Islet precursor cell (in vitro differentiated cells): ENCODE data around the gene SNX5.
A peak's percentile ranks its signal among the peaks of the same experiment; 100 is the strongest.
"Not testable (repeated sequence)": the region's sequence is repeated elsewhere in the genome, so short reads cannot be mapped to it uniquely, and the experiment has no call there.

Experiments used
- DNase-seq: peaks from one replicate; pipeline ENCODE4 v3.0.0-alpha.2; 2018

SNX5 gene

DNA sequence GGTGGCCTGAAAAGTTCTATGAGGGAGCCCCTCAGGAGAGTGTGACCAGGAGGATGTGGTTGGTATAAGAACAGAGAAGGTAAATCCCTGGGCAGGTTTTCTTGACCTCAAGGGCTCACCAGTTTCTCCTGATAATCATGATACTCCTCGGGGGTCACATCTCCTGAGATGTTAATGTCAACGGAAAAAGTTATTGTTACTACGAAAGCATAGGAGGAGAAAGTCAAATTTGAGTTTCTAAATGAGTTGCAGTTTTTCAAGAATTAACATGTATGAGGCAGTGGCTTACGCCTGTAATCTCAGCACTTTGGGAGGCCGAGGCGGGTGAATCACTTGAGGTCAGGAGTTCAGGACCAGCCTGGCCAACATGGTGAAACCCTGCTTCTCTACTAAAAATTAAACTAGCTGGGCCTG lies 23.6 kb upstream of the SNX5 start:
- DNase-seq, result no peak

DNA sequence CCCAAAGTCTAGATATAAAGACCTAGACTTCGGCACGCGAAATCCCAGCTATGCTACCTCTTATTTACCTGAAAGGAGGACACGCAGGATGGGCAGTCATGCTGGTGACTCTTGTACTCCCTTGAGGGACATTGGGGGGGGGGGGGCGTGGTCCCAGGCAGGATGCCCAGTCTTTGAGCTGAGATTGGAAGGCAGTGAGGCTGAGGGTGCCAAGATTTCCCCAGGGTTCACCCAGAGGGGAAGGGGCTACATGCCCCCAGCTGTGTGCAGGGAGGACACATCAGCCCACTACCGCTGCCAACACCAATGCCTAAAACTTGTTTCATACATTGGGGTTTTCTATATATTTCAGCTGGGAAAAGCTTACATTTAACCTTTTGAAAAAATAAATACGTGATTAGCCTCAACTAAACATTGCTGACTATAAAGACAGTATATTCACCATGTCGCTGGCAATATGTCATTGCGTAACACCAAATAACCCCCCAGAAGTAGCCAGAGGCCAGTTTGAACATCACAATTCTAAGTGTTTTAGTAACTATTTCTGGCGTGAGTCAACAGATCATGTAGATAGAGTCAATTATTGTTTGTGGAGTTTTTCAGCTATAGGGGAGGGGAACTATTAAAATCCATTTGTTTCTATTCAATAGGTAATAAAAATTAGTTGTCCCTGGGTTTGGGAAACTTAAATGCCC lies 21.8 kb upstream of the SNX5 start:
- DNase-seq, result no peak

DNA sequence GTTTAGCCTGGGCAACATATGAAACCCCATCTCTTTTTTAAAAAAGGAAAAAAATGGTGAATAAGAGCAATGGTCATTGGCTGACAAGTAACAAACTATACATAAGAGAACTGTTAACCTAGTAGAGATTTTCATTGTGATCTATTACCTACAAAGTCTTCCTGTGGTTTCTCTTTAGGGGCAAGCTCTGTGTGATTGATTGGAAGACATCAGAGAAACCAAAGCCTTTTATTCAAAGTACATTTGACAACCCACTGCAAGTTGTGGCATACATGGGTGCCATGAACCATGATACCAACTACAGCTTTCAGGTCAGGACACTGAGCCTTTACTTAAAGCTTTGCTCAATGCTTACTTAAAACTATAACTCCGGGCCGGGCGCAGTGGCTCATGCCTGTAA lies 19.4 kb upstream of the SNX5 start:
- DNase-seq, result no peak

DNA sequence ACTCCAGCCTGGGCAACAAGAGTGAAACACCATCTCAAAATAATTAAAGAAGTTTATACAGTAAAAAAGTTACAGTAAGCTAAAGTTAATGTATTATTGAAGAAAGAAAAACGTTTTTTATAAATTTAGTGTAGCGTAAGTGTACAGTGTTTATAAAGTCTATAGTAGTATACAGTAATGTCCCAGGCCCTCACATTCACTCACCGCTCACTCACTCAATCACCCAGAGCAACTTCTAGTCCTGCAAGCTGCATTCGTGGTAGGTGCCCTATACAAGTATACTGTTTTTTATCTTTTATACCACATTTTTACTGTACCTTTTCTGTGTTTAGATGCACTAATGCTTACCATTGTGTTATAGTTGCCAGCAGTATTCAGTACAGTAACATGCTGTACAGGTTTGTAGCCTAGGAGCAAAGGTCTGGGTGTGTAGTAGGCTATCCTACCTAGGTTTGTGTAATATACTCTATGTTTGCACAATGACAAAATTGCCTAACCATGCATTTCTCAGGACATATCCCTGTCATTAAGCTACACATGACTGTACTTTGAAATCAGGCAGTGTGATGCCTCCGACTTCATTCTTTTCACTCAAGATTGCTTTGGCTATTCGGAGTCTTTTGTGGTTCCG lies 16.9 kb upstream of the SNX5 start:
- DNase-seq, result no peak

DNA sequence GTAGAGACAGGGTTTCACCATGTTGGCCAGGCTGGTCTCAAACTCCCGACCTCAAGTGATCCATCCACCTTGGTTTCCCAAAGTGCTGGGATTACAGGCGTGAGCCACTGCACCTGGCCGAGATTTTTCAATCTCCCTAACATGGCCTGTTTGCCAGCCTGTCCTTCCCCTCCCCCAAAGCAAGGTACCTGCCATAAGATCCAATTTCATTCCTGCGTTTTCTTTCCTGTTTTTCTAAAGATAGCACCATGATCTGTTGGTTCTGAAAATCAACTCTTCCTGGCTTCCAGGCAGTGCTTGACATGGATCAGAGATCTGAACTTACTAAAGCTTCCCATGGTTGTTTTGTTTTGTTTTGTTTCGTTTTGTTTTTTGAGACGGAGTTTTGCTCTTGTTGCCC lies 7.7 kb upstream of the SNX5 start:
- DNase-seq, result no peak

GRCh38 chr20:17972121-17972520 lies 3.5 kb upstream of the SNX5 start:
- no peak for DNase-seq

- peak; percentile 63 for DNase-seq
Observed at GRCh38 chr20:17971300-17972013, 2.9 kb upstream of the SNX5 start.

GRCh38 chr20:17969884-17970409 lies 1.4 kb upstream of the SNX5 start:
- no peak for DNase-seq

GRCh38 chr20:17969278-17969883 lies 787 bp upstream of the SNX5 start:
- DNase-seq, result peak; percentile 68

GRCh38 chr20:17967521-17968365 lies 851 bp downstream of the SNX5 start:
- DNase-seq, result no peak

DNA sequence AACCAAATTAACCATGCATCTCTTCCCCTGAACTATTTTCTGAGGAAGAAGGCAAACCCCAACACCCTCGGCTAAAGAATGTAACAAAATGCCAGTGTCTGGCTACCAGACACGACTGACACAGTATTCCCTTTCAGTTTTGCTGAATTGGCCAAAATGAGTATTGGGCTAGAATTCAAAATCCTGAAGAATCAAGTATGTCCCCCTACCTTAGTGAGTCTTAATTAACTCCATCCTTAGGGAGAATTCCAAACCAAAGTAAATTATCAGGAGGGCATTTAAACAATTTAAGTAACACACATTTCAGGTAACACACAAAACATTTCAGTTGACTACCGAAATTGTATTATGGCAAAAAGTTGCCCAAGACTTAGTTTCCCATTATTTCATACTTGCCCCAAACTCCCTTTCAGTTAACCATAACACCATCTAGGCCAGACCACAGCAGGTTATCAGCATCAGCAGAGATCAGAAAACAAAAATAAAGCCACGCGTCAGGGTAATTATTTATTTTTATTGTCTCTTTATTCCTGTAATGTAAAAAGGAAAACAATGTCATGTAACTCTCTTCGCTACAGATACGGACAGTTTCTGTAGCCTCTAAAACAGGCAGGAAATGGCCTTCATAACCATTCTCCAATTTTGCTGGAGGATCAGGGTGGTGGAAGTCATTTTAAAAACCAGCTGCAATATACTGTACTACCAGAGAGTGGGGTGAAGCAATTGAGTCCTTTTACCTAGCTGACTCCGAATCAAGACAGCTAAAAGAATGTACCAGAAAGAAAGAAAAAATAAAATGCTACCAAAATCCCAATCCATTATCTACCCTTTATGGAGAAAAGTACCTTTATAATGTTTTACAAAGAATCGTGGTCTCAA lies 1.9 kb downstream of the SNX5 start:
- no peak for DNase-seq

DNA sequence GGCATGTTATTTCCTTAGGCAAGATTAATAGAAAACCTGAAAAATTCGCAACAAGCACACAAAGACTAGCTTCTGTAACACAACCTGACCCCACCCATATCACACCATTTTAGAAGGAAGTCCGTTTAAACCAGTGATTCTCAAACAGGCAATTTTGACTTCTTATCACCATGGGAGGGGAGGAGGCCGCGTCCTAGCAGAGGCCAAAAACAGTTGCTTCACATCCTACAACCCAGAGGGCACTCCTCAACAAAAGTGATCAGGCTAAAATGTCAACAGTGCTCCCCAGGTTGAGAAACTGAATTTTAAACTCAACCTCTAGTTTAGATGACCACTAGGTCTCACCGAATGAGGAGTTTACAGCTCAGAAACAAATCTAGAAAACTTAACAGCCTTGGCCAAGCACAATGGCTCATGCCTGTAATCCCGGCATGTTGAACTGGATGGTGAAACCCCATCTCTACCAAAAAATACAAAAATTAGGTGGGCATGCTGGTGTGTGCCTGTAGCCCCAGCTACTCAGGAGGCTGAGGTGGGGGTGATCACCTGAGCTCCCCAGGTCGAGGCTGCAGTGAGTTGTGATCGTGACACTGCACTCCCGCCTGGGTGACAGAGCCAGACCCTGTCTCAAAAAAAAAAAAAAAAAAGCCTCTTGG lies 3.4 kb downstream of the SNX5 start:
- no peak for DNase-seq

DNA sequence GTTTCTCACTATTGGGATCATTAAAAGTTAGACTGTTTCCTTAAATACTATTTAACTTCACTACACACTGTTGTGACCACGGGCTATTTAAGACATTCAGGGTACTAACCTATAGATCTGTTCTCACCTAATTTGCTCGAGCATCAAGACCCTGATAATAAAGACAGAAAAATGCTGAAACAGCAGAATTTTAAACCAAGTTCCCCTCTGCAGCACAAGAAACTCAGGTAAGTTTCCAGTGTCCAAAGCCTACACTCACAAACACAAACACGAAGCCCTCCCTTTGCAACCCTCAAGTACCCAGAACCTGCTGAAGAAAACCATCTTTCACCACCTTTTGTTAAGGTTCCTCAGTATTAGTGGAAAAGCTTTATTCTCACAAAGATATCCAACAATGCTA lies 4.0 kb downstream of the SNX5 start:
- DNase-seq, result no peak

DNA sequence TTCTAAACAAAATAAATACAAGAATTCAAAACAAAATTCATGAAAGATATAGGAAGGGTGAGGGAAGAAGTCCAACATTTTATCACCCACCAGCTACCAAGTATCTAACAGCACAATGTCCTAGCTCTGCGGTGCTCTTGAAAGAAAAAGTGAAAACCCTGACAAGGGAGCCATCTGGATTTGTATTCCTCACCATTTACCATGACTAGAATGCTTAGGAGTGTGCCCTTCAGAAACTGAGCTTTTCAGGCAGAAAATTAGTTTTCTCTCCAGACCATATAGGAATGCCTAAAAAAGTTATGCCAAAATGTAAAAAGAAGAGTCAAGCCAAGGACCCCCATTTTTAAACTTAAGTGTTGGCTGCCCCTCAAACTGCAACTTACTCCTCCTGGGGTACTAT lies 4.5 kb downstream of the SNX5 start:
- no peak for DNase-seq

- DNase-seq, result no peak
Observed at GRCh38 chr20:17963114-17963897, 5.3 kb downstream of the SNX5 start.

- DNase-seq, result no peak
Observed at GRCh38 chr20:17961587-17961940, 7.0 kb downstream of the SNX5 start.

DNA sequence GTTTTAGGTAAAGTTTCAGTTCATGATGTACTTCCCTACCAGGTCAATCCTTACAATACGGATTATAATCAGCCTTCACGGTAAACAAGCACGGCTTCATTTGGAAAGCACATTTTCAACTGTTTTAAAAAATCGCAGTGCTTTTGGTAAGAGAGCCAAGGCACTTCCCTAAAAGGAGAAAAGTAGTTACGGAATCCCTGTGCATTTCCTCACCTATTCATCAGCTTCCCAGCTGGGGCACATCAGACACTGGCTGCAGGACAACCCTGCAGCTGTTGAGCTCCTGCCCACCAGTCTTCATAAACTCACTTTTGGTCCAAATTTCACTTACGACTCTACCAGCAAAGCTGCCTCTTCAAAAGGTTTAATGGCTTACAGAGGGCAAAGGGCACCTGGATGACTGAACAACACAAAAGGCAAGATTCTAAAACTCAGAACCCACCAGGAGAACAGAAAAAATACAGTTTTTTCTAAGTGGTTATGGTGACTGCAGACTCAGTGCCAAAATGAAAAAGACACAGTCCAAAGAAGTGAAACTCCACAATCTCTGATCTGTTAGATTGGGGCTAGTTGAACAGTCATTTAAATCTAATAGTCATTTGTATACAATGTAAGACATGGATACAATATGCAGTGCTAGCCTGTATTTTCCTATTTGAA lies 7.5 kb downstream of the SNX5 start:
- DNase-seq, result no peak

GRCh38 chr20:17960400-17960885 lies 8.2 kb downstream of the SNX5 start:
- DNase-seq, result not testable (repeated sequence)

DNA sequence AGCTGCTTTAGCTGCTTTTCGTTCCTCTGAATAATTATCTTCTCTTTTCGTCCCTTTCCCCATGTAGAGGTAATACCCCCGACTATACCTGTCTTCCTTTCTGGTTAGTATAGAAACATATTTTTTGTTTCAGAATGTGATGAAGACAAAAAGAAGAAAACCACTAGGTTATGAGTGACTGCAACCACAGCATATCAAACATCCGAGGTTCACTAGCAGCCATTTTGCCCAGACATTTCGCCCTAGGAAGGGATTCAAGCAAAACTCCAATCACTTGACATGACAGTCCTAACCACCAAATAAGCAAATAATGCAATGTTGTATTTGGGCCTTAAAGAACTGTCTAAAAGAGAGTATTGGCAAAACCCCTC lies 9.4 kb downstream of the SNX5 start:
- DNase-seq, result no peak
